NCI-H345 treated with DMSO at 0.1 percent for 48 hours (cell line): ENCODE measurements around the gene FAM118A.
A peak's percentile ranks its signal among the peaks of the same experiment; 100 is the strongest.
"Not testable (repeated sequence)": the region's sequence is repeated elsewhere in the genome, so short reads cannot be mapped to it uniquely, and the experiment has no call there.

ENCODE experiments used
- DNase-seq: peaks from one replicate; lab custom pipeline; 2025; ENCODE audit not compliant: unreplicated experiment; lab: John Stamatoyannopoulos, UW

The FAM118A gene

GRCh38 chr22:45309422-45310227 is at the start of gene FAM118A:
FAM118A (plus strand) TSS chr22:45309934; CDS start chr22:45322380, 12,446 bp downstream.
- peak; percentile 97 for DNase-seq

GRCh38 chr22:45260395-45260759 is 49.4 kb upstream of the FAM118A start:
- not testable (repeated sequence) for DNase-seq

GRCh38 chr22:45261407-45262088 is 48.2 kb upstream of the FAM118A start:
- DNase-seq: no peak

- DNase-seq: no peak
These were observed 47.4 kb upstream of the FAM118A start for GRCh38 chr22:45262195-45262930.

- DNase-seq: no peak
These were observed 46.7 kb upstream of the FAM118A start for GRCh38 chr22:45262931-45263462.

- DNase-seq: no peak
These were observed 46.1 kb upstream of the FAM118A start for GRCh38 chr22:45263463-45264269.

GRCh38 chr22:45265535-45265934 is 44.2 kb upstream of the FAM118A start:
- DNase-seq: no peak

GRCh38 chr22:45268167-45268957 is 41.4 kb upstream of the FAM118A start:
- DNase-seq: no peak

- DNase-seq: peak; percentile 12
These were observed 40.5 kb upstream of the FAM118A start for GRCh38 chr22:45268958-45269844.

- no peak for DNase-seq
These were observed 39.4 kb upstream of the FAM118A start for GRCh38 chr22:45270095-45271020.

GRCh38 chr22:45271667-45272201 is 38.0 kb upstream of the FAM118A start:
- peak; percentile 64 for DNase-seq

- DNase-seq: no peak
These were observed 37.2 kb upstream of the FAM118A start for GRCh38 chr22:45272498-45272897.

GRCh38 chr22:45273452-45274075 is 36.2 kb upstream of the FAM118A start:
- DNase-seq: no peak

- no peak for DNase-seq
These were observed 33.1 kb upstream of the FAM118A start for GRCh38 chr22:45276507-45277105.

GRCh38 chr22:45277720-45278119 is 32.0 kb upstream of the FAM118A start:
- not testable (repeated sequence) for DNase-seq

GRCh38 chr22:45278125-45278524 is 31.6 kb upstream of the FAM118A start:
- DNase-seq: no peak

GRCh38 chr22:45280587-45280980 is 29.1 kb upstream of the FAM118A start:
- DNase-seq: no peak
